H1 (cell line): Measurements from ENCODE around the gene MKKS. TPM values are rescaled to one million over a fixed set of nuclear protein-coding genes. Genes with fewer than 3 reads are reported as not detected.
"Not testable (repeated sequence)": the region's sequence is repeated elsewhere in the genome, so short reads cannot be mapped to it uniquely, and the experiment has no call there.

Experiments used
- CTCF ChIA-PET: fragments of 300-600 bp; sonication (Branson Sonifier 250); formaldehyde crosslinking; loops from one replicate; lab custom pipeline; 2021; ENCODE audit not compliant: partially characterized antibody; lab: Charles Lee
- POLR2A ChIA-PET: fragments of 300-600 bp; sonication (Branson Sonifier 250); formaldehyde crosslinking; loops from one replicate; lab custom pipeline; 2021; ENCODE audit warnings: inconsistent platforms; ENCODE audit not compliant: partially characterized antibody; lab: Charles Lee
- DNase-seq, 2 experiments: peaks; one replicate each; pipeline versions ENCODE4 v3.0.0 to v3.0.0-alpha.2; 2010 to 2022; ENCODE audit warnings: low spot score in 2 of 2, low read depth in 1 of 2, mixed read lengths in 1 of 2
- FAIRE-seq: peaks from 2 replicates; lab custom pipeline; 2011; peaks lifted over from hg19 to GRCh38; lab: Jason Lieb, UNC
- H2AFZ ChIP-seq: 2 replicates; pipeline ENCODE4 v1.8.1; 2012; ENCODE audit warnings: low read length, inconsistent platforms
- H2AK5ac ChIP-seq: 2 replicates; pipeline ENCODE4 v1.6.1; 2013; ENCODE audit warnings: low read depth, low read length
- H2BK120ac ChIP-seq: replicated peaks from 2 replicates; pipeline ENCODE3; 2013; ENCODE audit warnings: low read depth, low read length, inconsistent platforms
- H2BK12ac ChIP-seq: 2 replicates; pipeline ENCODE4 v1.6.1; 2013; ENCODE audit warnings: low read depth, low read length
- H2BK15ac ChIP-seq: 2 replicates; pipeline ENCODE4 v1.6.1; 2013; ENCODE audit warnings: low read length
- H2BK20ac ChIP-seq: 2 replicates; pipeline ENCODE4 v1.6.1; 2013; ENCODE audit warnings: low read length
- H2BK5ac ChIP-seq: 2 replicates; pipeline ENCODE4 v1.6.1; 2013; ENCODE audit warnings: low read depth, low read length
- H3K14ac ChIP-seq: 2 replicates; pipeline ENCODE4 v1.6.1; 2013; ENCODE audit warnings: inconsistent platforms; ENCODE audit not compliant: insufficient read length
- H3K18ac ChIP-seq: 2 replicates; pipeline ENCODE4 v1.6.1; 2013; ENCODE audit warnings: low read length; ENCODE audit errors: extremely low read depth
- H3K23ac ChIP-seq: 2 replicates; pipeline ENCODE4 v1.6.1; 2013; ENCODE audit warnings: inconsistent platforms; ENCODE audit not compliant: insufficient read length
- H3K23me2 ChIP-seq: 2 replicates; pipeline ENCODE4 v1.6.1; 2013; ENCODE audit warnings: low read depth, low read length
- H3K27ac ChIP-seq: 2 replicates; pipeline ENCODE4 v1.6.1; 2011; ENCODE audit warnings: low read depth, low read length, inconsistent platforms
- H3K27me3 ChIP-seq, 4 experiments: replicated peaks in 1 of 4; 1 replicate in 1 of 4; 2 replicates in 3 of 4; pipeline versions ENCODE4 v1.6.1 to v1.8.1; 2011 to 2013; ENCODE audit warnings: low read length in 3 of 4, mild to moderate bottlenecking in 3 of 4, inconsistent platforms in 2 of 4, mixed read lengths in 2 of 4, moderate library complexity in 1 of 4; ENCODE audit not compliant: control insufficient read depth in 3 of 4, insufficient read depth in 3 of 4; ENCODE audit errors: extremely low read depth in 1 of 4
- H3K36me3 ChIP-seq, 4 experiments: 2 replicates each; pipeline versions ENCODE4 v1.6.1 to v1.8.1; 2011 to 2013; ENCODE audit warnings: mild to moderate bottlenecking in 4 of 4, low read length in 3 of 4, moderate library complexity in 2 of 4, control low read depth in 1 of 4, inconsistent platforms in 1 of 4; ENCODE audit not compliant: insufficient read depth in 4 of 4, control insufficient read depth in 2 of 4
- H3K4ac ChIP-seq: replicated peaks from 2 replicates; pipeline ENCODE3; 2013; ENCODE audit warnings: low read length, low read depth, mixed read lengths, inconsistent platforms; ENCODE audit not compliant: insufficient read length
- H3K4me1 ChIP-seq, 4 experiments: replicated peaks in 1 of 4; 1 replicate in 1 of 4; 2 replicates in 3 of 4; pipeline versions ENCODE4 v1.6.1 to v1.8.1; 2011 to 2013; ENCODE audit warnings: low read length in 3 of 4, inconsistent platforms in 2 of 4, mixed read lengths in 1 of 4; ENCODE audit not compliant: insufficient read depth in 4 of 4, control insufficient read depth in 3 of 4
- H3K4me2 ChIP-seq, 2 experiments: 2 replicates each; pipeline versions ENCODE4 v1.6.1 to v1.8.1; 2011 to 2013; ENCODE audit warnings: low read depth in 2 of 2, low read length in 2 of 2, control low read depth in 1 of 2, inconsistent platforms in 1 of 2, mild to moderate bottlenecking in 1 of 2; ENCODE audit not compliant: insufficient read depth in 1 of 2
- H3K4me3 ChIP-seq, 4 experiments: fragments of 200-600, 300-600 bp in 1 of 4; sonication (generic), shearing (Covaris generic), sonication (Bioruptor Twin) in 1 of 4; 2 replicates each; pipeline versions ENCODE4 v1.5.1 to v1.8.1; 2011 to 2016; ENCODE audit warnings: low read length in 4 of 4, low read depth in 3 of 4, control low read depth in 2 of 4, inconsistent platforms in 2 of 4, mild to moderate bottlenecking in 2 of 4, mixed read lengths in 1 of 4, moderate library complexity in 1 of 4; ENCODE audit not compliant: insufficient read depth in 2 of 4; ENCODE audit errors: extremely low read depth in 1 of 4
- H3K56ac ChIP-seq: replicated peaks from 2 replicates; pipeline ENCODE3; 2013; ENCODE audit warnings: low read depth, mild to moderate bottlenecking, mixed read lengths, low read length, inconsistent platforms; ENCODE audit not compliant: insufficient read length
- H3K79me1 ChIP-seq: 2 replicates; pipeline ENCODE4 v1.6.1; 2013; ENCODE audit warnings: low read depth, low read length, control low read depth
- H3K79me2 ChIP-seq, 2 experiments: 2 replicates each; pipeline versions ENCODE4 v1.6.1 to v1.8.1; 2012 to 2013; ENCODE audit warnings: low read length in 2 of 2, mild to moderate bottlenecking in 2 of 2, inconsistent platforms in 1 of 2; ENCODE audit not compliant: insufficient read depth in 2 of 2, control insufficient read depth in 1 of 2
- H3K9ac ChIP-seq, 4 experiments: replicated peaks in 1 of 4; 1 replicate in 1 of 4; 2 replicates in 3 of 4; pipeline versions ENCODE4 v1.6.1 to v1.8.1; 2011 to 2013; ENCODE audit warnings: low read depth in 3 of 4, low read length in 3 of 4, control low read depth in 2 of 4, mild to moderate bottlenecking in 2 of 4, moderate library complexity in 2 of 4, inconsistent platforms in 1 of 4; ENCODE audit errors: extremely low read depth in 1 of 4
- H3K9me3 ChIP-seq, 2 experiments: 2 replicates each; pipeline versions ENCODE4 v1.6.1 to v1.8.1; 2012 to 2013; ENCODE audit warnings: mild to moderate bottlenecking in 2 of 2, moderate library complexity in 2 of 2, control low read depth in 1 of 2, inconsistent platforms in 1 of 2, low read depth in 1 of 2, low read length in 1 of 2, mixed read lengths in 1 of 2; ENCODE audit not compliant: insufficient read depth in 2 of 2
- H4K20me1 ChIP-seq, 2 experiments: replicated peaks in 1 of 2; 2 replicates each; pipeline versions ENCODE3 to v1.8.1; 2011 to 2013; ENCODE audit warnings: inconsistent platforms in 2 of 2, low read length in 2 of 2, mild to moderate bottlenecking in 1 of 2; ENCODE audit not compliant: insufficient read depth in 2 of 2, control insufficient read depth in 1 of 2
- H4K5ac ChIP-seq: 2 replicates; pipeline ENCODE4 v1.6.1; 2013; ENCODE audit warnings: low read length, low read depth, mixed read lengths, inconsistent platforms; ENCODE audit not compliant: insufficient read length
- H4K8ac ChIP-seq: 2 replicates; pipeline ENCODE4 v1.8.0; 2013; ENCODE audit warnings: mild to moderate bottlenecking, moderate library complexity, low read length, inconsistent platforms; ENCODE audit not compliant: insufficient read depth; ENCODE audit errors: extremely low read depth
- H4K91ac ChIP-seq: replicated peaks from 2 replicates; pipeline ENCODE3; 2013; ENCODE audit warnings: low read length, mixed read lengths, inconsistent platforms; ENCODE audit not compliant: insufficient read length
- WGBS, 2 experiments: shearing (Covaris generic) in 1 of 2; methylation state at CpG; one replicate each; pipeline versions ENCODE4 v1.1.6 to v1.1.7; 2013 to 2015; ENCODE audit warnings: low lambda C conversion rate in 2 of 2, mixed read lengths in 2 of 2, inconsistent platforms in 1 of 2, low coverage in 1 of 2, missing lambda C conversion rate in 1 of 2; ENCODE audit not compliant: insufficient replicate concordance in 2 of 2, insufficient coverage in 1 of 2, insufficient read length in 1 of 2; ENCODE audit errors: extremely low coverage in 1 of 2, missing lambda C conversion rate in 1 of 2; 5-methylcytosine and 5-hydroxymethylcytosine counted together
- polyA plus RNA-seq, 7 experiments: library from polyadenylated mRNA; depleted of rRNA in 3 of 7; stranded (reverse) in 5 of 7; unstranded in 2 of 7; fragments of >200 nt in 5 of 7; fragments of 200-250 nt in 2 of 7; gene quantifications; 1 replicate in 5 of 7; 2 replicates in 1 of 7; 4 replicates in 1 of 7; pipeline versions ENCODE4 v1.2.1 to v1.2.3, GENCODE V29; 2011 to 2013; ENCODE audit warnings: missing spikeins in 2 of 7, mixed read lengths in 2 of 7
- total RNA-seq: library from RNA; stranded (reverse); fragmentation: NEBNext Ultra II Directional; extraction: Animal tissue kit (Norgen Biotek cat#: 25700); gene quantifications from 2 replicates; pipeline ENCODE4 v1.2.1, GENCODE V29; 2021

The MKKS gene
- total and polyA plus RNA-seq, 2 of the 8 experiments (the other 6 are each of a cell fraction or from before 2014, with no cell fraction given): 15.9 to 24.8 TPM

GRCh38 chr20:10394752-10395151 lies 39.3 kb downstream of the MKKS start:
- WGBS, 2 experiments: no CpG with 5 or more reads among the region's 32 CpGs
- H3K4me3 ChIP-seq, H2AK5ac ChIP-seq, CTCF ChIA-PET, H2BK120ac ChIP-seq, H2BK20ac ChIP-seq, H3K56ac ChIP-seq, H3K79me1 ChIP-seq, H3K23me2 ChIP-seq, H3K79me2 ChIP-seq, H3K4ac ChIP-seq, H3K27ac ChIP-seq, H2BK15ac ChIP-seq, H3K14ac ChIP-seq, H3K27me3 ChIP-seq, H4K5ac ChIP-seq, H3K18ac ChIP-seq, FAIRE-seq, H2AFZ ChIP-seq, H3K4me1 ChIP-seq, POLR2A ChIA-PET, DNase-seq, H2BK12ac ChIP-seq, H3K4me2 ChIP-seq, H4K91ac ChIP-seq, H2BK5ac ChIP-seq, H4K8ac ChIP-seq, H3K23ac ChIP-seq, H3K9ac ChIP-seq, H4K20me1 ChIP-seq, H3K36me3 ChIP-seq: not testable (repeated sequence)
- H3K9me3 ChIP-seq: peaks cover 0 to 10% of the 10 kb centered on the region in 2 experiments; a peak in 1 of 4 replicates
